ENCODE data around the gene POMGNT1.

Gene POMGNT1

DNA sequence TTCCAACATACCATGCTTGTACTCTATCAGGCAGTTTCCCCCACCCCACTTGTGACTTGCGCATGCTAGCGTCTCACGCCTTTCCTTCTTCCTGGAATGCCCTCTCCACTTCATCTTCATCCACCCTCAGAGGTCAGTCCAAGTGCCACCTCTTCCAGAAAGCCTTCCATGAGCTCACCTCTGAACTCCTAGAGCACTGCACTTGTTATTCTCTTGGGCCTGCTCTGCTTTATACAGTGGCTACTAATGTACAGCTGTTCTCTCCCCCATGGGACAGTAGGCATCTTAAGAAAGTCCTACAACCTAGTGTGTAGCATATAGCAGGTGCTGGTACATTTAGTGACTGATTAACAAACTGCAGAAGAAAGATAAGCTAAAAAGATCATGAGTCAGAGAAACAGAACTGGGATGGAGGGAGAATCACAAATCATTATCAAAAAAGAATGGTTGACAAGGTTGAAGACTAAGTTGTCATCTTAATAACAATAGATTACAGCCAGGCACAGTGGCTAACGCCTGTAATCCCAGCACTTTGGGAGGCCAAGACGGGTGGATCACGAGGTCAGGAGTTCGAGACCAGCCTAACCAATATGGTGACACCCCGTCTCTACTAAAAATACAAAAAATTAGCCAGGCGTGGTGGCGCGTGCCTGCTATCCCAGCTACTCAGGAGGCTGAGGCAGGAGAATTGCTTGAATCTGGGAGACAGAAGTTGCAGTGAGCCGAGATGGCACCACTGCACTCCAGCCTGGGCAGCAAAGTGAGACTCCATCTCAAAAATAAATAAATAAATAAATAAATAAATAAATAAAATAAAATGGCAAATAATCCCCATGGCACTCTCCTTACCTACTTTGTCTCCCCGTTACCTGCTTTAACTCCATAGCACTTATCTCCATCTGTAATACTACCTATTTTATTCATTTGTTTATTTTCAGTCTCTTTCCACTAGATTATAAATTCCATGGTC is 39.6 kb downstream of the POMGNT1 start:
- POLR2A ChIA-PET, result no interaction called here
- no peak overlapping the region for H3K4me3 ChIP-seq (ENCODE audit: low read depth, low read length)
- TF ChIP-seq, protein P1, sequence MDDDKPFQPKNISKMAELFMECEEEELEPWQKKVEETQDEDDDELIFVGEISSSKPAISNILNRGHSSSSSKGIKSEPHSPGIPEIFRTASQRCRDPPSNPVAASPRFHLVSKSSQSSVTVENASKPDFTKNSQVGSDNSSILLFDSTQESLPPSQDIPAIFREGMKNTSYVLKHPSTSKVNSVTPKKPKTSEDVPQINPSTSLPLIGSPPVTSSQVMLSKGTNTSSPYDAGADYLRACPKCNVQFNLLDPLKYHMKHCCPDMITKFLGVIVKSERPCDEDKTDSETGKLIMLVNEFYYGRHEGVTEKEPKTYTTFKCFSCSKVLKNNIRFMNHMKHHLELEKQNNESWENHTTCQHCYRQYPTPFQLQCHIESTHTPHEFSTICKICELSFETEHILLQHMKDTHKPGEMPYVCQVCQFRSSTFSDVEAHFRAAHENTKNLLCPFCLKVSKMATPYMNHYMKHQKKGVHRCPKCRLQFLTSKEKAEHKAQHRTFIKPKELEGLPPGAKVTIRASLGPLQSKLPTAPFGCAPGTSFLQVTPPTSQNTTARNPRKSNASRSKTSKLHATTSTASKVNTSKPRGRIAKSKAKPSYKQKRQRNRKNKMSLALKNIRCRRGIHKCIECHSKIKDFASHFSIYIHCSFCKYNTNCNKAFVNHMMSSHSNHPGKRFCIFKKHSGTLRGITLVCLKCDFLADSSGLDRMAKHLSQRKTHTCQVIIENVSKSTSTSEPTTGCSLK (tag by site-specific recombination; IDR thresholded peaks at IDR 0.05), result no peak
- TF ChIP-seq ZXDB (tag by site-specific recombination; IDR thresholded peaks at IDR 0.05) (0 out of 2 replicates have a peak, but pooled peaks have one; percentile 19), ZNF426 (tag by site-specific recombination; IDR thresholded peaks at IDR 0.05) (peak; percentile 24), ZNF394 (tag by site-specific recombination; IDR thresholded peaks at IDR 0.05; ENCODE audit: borderline replicate concordance) (peak; percentile 33; the same call in 1 of the 2 replicates)
- no peaks in the 10 kb centered on the region for H3K4me1 ChIP-seq (ENCODE audit: control insufficient read depth, insufficient read depth, low read length)
- CTCF ChIA-PET, result interaction anchor here (1.0 to 1.3 kb wide), 2 partner anchors 14 to 121 kb away, joined by 3 to 4 read pairs; no protein-coding TSS in a partner anchor
- no peak overlapping the region for H3K27ac ChIP-seq (ENCODE audit: extremely low read depth, low read depth, low read length)
- H3K36me3 ChIP-seq (ENCODE audit: control insufficient read depth in 2 of 2, insufficient read depth in 1 of 2, low read length in 2 of 2), result no peaks in the 10 kb centered on the region
- H3K9me3 ChIP-seq (ENCODE audit: control insufficient read depth, insufficient read depth, low read depth, low read length), result no peaks in the 10 kb centered on the region

DNA sequence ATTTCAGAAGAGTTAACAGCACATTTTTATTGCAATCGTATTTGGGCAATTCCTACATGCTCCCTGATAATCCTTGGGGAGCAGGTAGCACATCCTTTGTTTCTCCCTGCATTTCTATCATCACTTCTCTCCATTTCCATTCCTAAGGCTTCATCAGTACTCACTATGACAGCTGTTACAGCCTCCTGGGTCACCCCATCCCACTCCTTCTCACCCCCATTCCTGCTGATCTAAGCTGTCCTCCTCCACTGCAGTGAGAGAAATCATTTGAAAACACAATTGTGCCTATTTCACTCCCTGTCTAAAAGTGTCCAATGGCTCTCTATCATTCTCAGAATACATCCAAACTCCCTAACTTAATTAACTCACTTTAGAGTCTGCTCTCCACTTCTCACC is 40.3 kb downstream of the POMGNT1 start:
- TF ChIP-seq ZBTB7A (tag by site-specific recombination; IDR thresholded peaks at IDR 0.05; ENCODE audit: low read depth), result no peak
- no peak for TF ChIP-seq KLF1 (tag by site-specific recombination; IDR thresholded peaks at IDR 0.05)
- TF ChIP-seq, protein P2, sequence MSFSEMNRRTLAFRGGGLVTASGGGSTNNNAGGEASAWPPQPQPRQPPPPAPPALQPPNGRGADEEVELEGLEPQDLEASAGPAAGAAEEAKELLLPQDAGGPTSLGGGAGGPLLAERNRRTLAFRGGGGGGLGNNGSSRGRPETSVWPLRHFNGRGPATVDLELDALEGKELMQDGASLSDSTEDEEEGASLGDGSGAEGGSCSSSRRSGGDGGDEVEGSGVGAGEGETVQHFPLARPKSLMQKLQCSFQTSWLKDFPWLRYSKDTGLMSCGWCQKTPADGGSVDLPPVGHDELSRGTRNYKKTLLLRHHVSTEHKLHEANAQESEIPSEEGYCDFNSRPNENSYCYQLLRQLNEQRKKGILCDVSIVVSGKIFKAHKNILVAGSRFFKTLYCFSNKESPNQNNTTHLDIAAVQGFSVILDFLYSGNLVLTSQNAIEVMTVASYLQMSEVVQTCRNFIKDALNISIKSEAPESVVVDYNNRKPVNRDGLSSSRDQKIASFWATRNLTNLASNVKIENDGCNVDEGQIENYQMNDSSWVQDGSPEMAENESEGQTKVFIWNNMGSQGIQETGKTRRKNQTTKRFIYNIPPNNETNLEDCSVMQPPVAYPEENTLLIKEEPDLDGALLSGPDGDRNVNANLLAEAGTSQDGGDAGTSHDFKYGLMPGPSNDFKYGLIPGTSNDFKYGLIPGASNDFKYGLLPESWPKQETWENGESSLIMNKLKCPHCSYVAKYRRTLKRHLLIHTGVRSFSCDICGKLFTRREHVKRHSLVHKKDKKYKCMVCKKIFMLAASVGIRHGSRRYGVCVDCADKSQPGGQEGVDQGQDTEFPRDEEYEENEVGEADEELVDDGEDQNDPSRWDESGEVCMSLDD (tag by site-specific recombination; IDR thresholded peaks at IDR 0.05), result no peak
- TF ChIP-seq ZBTB48 (tag by site-specific recombination; IDR thresholded peaks at IDR 0.05), result no peak
- no peak for TF ChIP-seq OSR2 (tag by site-specific recombination; IDR thresholded peaks at IDR 0.05)
- no peak for TF ChIP-seq HOXD13 (CRISPR knock-in tag; IDR thresholded peaks at IDR 0.05; ENCODE audit: borderline replicate concordance)
- TF ChIP-seq, protein P3, sequence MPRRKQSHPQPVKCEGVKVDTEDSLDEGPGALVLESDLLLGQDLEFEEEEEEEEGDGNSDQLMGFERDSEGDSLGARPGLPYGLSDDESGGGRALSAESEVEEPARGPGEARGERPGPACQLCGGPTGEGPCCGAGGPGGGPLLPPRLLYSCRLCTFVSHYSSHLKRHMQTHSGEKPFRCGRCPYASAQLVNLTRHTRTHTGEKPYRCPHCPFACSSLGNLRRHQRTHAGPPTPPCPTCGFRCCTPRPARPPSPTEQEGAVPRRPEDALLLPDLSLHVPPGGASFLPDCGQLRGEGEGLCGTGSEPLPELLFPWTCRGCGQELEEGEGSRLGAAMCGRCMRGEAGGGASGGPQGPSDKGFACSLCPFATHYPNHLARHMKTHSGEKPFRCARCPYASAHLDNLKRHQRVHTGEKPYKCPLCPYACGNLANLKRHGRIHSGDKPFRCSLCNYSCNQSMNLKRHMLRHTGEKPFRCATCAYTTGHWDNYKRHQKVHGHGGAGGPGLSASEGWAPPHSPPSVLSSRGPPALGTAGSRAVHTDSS (tag by site-specific recombination; IDR thresholded peaks at IDR 0.05), result no peak
- no peak for TF ChIP-seq GFI1B (tag by site-specific recombination; IDR thresholded peaks at IDR 0.05)
- TF ChIP-seq ZNF555 (tag by site-specific recombination; conservative IDR thresholded peaks at IDR 0.05), result no peak
- no peak for TF ChIP-seq ZNF37A (tag by site-specific recombination; IDR thresholded peaks at IDR 0.05)
- TF ChIP-seq ZBTB17 (tag by site-specific recombination; IDR thresholded peaks at IDR 0.05), result no peak
- no peak for TF ChIP-seq ZNF626 (tag by site-specific recombination; IDR thresholded peaks at IDR 0.05)
- no peak for TF ChIP-seq ZNF544 (tag by site-specific recombination; IDR thresholded peaks at IDR 0.05)
- TF ChIP-seq, protein P4, sequence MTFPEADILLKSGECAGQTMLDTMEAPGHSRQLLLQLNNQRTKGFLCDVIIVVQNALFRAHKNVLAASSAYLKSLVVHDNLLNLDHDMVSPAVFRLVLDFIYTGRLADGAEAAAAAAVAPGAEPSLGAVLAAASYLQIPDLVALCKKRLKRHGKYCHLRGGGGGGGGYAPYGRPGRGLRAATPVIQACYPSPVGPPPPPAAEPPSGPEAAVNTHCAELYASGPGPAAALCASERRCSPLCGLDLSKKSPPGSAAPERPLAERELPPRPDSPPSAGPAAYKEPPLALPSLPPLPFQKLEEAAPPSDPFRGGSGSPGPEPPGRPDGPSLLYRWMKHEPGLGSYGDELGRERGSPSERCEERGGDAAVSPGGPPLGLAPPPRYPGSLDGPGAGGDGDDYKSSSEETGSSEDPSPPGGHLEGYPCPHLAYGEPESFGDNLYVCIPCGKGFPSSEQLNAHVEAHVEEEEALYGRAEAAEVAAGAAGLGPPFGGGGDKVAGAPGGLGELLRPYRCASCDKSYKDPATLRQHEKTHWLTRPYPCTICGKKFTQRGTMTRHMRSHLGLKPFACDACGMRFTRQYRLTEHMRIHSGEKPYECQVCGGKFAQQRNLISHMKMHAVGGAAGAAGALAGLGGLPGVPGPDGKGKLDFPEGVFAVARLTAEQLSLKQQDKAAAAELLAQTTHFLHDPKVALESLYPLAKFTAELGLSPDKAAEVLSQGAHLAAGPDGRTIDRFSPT (tag by site-specific recombination; IDR thresholded peaks at IDR 0.05), result no peak
- TF ChIP-seq ZIC2 (tag by site-specific recombination; IDR thresholded peaks at IDR 0.05), result no peak
- TF ChIP-seq ZNF514 (tag by site-specific recombination; IDR thresholded peaks at IDR 0.05), result no peak
- no peak for TF ChIP-seq ZNF621 (tag by site-specific recombination; IDR thresholded peaks at IDR 0.05)
- TF ChIP-seq ZNF157 (tag by site-specific recombination; IDR thresholded peaks at IDR 0.05), result no peak
- TF ChIP-seq SALL2 (tag by site-specific recombination; IDR thresholded peaks at IDR 0.05; ENCODE audit: borderline replicate concordance), result no peak
- no peaks in the 10 kb centered on the region for H3K36me3 ChIP-seq (ENCODE audit: control insufficient read depth in 2 of 2, insufficient read depth in 1 of 2, low read length in 2 of 2)
- H3K4me3 ChIP-seq (ENCODE audit: low read depth, low read length), result no peak overlapping the region
- no peaks in the 10 kb centered on the region for H3K4me1 ChIP-seq (ENCODE audit: control insufficient read depth, insufficient read depth, low read length)
- ChIA-PET CTCF (interaction anchor here (1.3 kb wide), 1 partner anchor 120 kb away, joined by 4 read pairs; no protein-coding TSS in a partner anchor), POLR2A (no interaction called here)
- no peaks in the 10 kb centered on the region for H3K9me3 ChIP-seq (ENCODE audit: control insufficient read depth, insufficient read depth, low read depth, low read length)
- no peak overlapping the region for H3K27ac ChIP-seq (ENCODE audit: extremely low read depth, low read depth, low read length)
